HG02973 (cell line): Measurements from ENCODE around the gene RFTN2.
A peak's percentile ranks its signal among the peaks of the same experiment; 100 is the strongest.
"Not testable (repeated sequence)": the region's sequence is repeated elsewhere in the genome, so short reads cannot be mapped to it uniquely, and the experiment has no call there.

Experiments
- ATAC-seq: cut with Tn5 transposase; IDR thresholded peaks from one replicate; pipeline ENCODE4 v1.9.1; 2021; ENCODE audit warnings: moderate library complexity; ENCODE audit not compliant: unreplicated experiment

RFTN2 gene

GRCh38 chr2:197675711-197676188 is 363 bp upstream of the RFTN2 start:
- no peak for ATAC-seq

GRCh38 chr2:197674591-197674990 is 796 bp downstream of the RFTN2 start:
- ATAC-seq = no peak

GRCh38 chr2:197674060-197674459 is 1.3 kb downstream of the RFTN2 start:
- no peak for ATAC-seq

- ATAC-seq = no peak
Observed at GRCh38 chr2:197673606-197674005, 1.8 kb downstream of the RFTN2 start.

- no peak for ATAC-seq
Observed at GRCh38 chr2:197673106-197673505, 2.3 kb downstream of the RFTN2 start.

- ATAC-seq = no peak
Observed at GRCh38 chr2:197672371-197672893, 3.0 kb downstream of the RFTN2 start.

GRCh38 chr2:197669077-197669476 is 6.3 kb downstream of the RFTN2 start:
- no peak for ATAC-seq

- no peak for ATAC-seq
Observed at GRCh38 chr2:197668296-197668695, 7.1 kb downstream of the RFTN2 start.

- no peak for ATAC-seq
Observed at GRCh38 chr2:197666277-197666676, 9.1 kb downstream of the RFTN2 start.

GRCh38 chr2:197661626-197662025 is 13.8 kb downstream of the RFTN2 start:
- no peak for ATAC-seq

GRCh38 chr2:197657562-197657961 is 17.8 kb downstream of the RFTN2 start:
- ATAC-seq = no peak

GRCh38 chr2:197647961-197648690 is 27.3 kb downstream of the RFTN2 start:
- ATAC-seq = no peak

- no peak for ATAC-seq
Observed at GRCh38 chr2:197641666-197642065, 33.7 kb downstream of the RFTN2 start.

- not testable (repeated sequence) for ATAC-seq
Observed at GRCh38 chr2:197640571-197641122, 34.7 kb downstream of the RFTN2 start.

GRCh38 chr2:197633109-197633657 is 42.2 kb downstream of the RFTN2 start:
- ATAC-seq = no peak

GRCh38 chr2:197628043-197628500 is 47.3 kb downstream of the RFTN2 start:
- peak; percentile 78 for ATAC-seq

- ATAC-seq = no peak
Observed at GRCh38 chr2:197626965-197627625, 48.3 kb downstream of the RFTN2 start.

GRCh38 chr2:197620133-197620532 is 55.3 kb downstream of the RFTN2 start:
- ATAC-seq = no peak

- ATAC-seq = no peak
Observed at GRCh38 chr2:197615016-197615652, 60.3 kb downstream of the RFTN2 start.

- no peak for ATAC-seq
Observed at GRCh38 chr2:197614532-197614931, 60.9 kb downstream of the RFTN2 start.

- ATAC-seq = no peak
Observed at GRCh38 chr2:197613509-197613987, 61.8 kb downstream of the RFTN2 start.
